AG04449 (cell line): Measurements from ENCODE around the gene FNTB.

ENCODE experiments used
- CTCF ChIA-PET: fragments of 350-600 bp; formaldehyde crosslinking; extraction: SDS; loops from one replicate; lab custom pipeline; 2021; ENCODE audit warnings: antibody characterized with exemption; lab: Yijun Ruan, JAX
- POLR2A ChIA-PET: fragments of 400-600, 350-600 bp; formaldehyde crosslinking; extraction: SDS; loops from one replicate; lab custom pipeline; 2020; ENCODE audit warnings: antibody characterized with exemption, inconsistent platforms; lab: Yijun Ruan, JAX
- DNase-seq: peaks from one replicate; pipeline ENCODE4 v3.0.0-alpha.2; 2010; ENCODE audit warnings: low read depth, low spot score
- H3K4me3 ChIP-seq: 2 replicates; pipeline ENCODE4 v1.5.1; 2011; ENCODE audit warnings: low read depth, mild to moderate bottlenecking, control low read depth, low read length
- TF ChIP-seq, protein P1 (sequence below): IDR thresholded peaks from one replicate; pipeline ENCODE4 v1.5.1; 2011; ENCODE audit warnings: mild to moderate bottlenecking, moderate library complexity, low read length, control low read depth, inconsistent platforms; ENCODE audit not compliant: insufficient read depth; ENCODE audit errors: missing control alignments

The FNTB gene

DNA sequence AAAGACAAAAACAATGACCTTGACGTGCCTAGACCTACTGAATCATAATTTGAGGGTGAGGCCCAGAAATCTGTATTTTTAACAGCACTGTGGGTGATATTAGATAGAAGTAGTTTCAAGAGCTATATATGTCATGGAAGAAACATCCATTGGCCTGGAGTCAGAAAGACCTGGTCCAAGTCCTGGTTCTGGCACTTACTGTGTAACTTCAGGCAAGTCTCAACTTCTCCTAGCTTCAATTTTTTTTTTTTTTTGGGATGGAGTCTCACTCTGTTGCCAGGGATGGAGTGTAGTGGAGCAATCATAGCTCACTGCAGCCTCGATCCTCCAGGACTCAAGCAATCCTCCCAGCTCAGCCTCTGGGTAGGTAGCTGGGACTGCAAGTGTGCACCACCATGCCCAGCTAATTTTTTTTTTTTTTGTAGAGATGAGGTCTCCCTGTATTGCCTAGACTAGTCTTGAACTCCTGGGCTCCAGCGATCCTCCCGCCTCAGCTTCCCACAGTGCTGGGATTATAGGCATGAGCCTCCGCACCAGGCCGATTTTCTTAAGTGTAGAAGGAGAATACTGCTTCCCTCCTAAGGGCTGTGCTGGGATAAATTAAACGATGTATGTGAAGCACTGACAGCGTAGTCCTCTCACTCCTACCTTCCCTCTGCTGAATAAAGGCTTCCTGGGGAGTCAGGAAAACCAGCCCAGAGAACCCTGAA lies 29.8 kb upstream of the FNTB start:
- CTCF ChIA-PET = interaction anchor here (0.7 to 1.5 kb wide), 7 partner anchors 12 to 320 kb away, joined by 3 to 4 read pairs (median 3); no protein-coding TSS in a partner anchor
- DNase-seq = no peak
- H3K4me3 ChIP-seq = no peak overlapping the region
- TF ChIP-seq, protein P1, sequence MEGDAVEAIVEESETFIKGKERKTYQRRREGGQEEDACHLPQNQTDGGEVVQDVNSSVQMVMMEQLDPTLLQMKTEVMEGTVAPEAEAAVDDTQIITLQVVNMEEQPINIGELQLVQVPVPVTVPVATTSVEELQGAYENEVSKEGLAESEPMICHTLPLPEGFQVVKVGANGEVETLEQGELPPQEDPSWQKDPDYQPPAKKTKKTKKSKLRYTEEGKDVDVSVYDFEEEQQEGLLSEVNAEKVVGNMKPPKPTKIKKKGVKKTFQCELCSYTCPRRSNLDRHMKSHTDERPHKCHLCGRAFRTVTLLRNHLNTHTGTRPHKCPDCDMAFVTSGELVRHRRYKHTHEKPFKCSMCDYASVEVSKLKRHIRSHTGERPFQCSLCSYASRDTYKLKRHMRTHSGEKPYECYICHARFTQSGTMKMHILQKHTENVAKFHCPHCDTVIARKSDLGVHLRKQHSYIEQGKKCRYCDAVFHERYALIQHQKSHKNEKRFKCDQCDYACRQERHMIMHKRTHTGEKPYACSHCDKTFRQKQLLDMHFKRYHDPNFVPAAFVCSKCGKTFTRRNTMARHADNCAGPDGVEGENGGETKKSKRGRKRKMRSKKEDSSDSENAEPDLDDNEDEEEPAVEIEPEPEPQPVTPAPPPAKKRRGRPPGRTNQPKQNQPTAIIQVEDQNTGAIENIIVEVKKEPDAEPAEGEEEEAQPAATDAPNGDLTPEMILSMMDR = no peak
- POLR2A ChIA-PET = no interaction called here

DNA sequence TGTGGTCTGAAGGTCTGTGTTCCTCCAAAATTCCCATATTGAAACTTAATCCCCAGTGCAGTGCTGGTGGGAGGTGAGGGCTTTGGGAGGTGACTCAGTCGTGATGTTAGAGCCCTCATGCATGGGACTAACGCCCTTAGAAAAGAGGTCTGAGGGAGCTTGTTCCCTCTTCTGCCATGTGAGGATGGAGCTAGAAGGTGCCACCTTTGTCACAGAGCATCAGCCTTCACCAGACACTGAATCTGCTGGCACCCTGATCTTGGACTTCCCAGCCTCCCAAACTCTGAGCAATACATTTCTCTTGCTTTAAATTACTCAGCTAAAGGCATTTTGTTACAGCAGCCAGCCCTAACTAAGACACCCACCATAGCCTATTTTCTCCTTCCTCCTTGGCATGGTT lies 28.5 kb upstream of the FNTB start:
- TF ChIP-seq, protein P1 = no peak
- CTCF ChIA-PET = no interaction called here

DNA sequence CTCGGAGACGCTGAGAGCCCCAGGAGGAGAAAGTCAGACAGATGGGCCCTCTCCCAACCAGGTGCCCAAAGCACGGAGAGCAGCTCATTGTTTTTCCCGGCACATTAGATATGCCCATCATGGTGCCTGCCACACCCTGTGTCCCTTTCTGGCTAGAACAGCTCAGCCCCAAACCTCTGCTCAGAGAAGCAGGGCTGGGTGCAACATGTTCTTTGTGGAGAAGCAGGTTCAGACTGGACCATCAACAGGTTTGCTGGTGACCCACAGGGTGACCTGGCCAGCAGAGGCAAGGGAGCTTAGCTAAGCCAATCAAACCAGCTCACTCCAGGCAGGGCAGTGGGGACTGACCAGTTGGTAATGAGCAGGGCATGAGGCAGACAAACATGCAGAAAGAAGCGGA lies 28.0 kb upstream of the FNTB start:
- ChIA-PET POLR2A (no interaction called here), CTCF (interaction anchor here (1.3 kb wide), 1 partner anchor 25 kb away, joined by 3 read pairs; no protein-coding TSS in a partner anchor)
- DNase-seq = no peak
- H3K4me3 ChIP-seq = no peak overlapping the region
- TF ChIP-seq, protein P1 = no peak

More for the DNA sequence above, 28.5 kb upstream of the FNTB start:
- POLR2A ChIA-PET = no interaction called here
- H3K4me3 ChIP-seq = no peak overlapping the region
- no peak for DNase-seq

DNA sequence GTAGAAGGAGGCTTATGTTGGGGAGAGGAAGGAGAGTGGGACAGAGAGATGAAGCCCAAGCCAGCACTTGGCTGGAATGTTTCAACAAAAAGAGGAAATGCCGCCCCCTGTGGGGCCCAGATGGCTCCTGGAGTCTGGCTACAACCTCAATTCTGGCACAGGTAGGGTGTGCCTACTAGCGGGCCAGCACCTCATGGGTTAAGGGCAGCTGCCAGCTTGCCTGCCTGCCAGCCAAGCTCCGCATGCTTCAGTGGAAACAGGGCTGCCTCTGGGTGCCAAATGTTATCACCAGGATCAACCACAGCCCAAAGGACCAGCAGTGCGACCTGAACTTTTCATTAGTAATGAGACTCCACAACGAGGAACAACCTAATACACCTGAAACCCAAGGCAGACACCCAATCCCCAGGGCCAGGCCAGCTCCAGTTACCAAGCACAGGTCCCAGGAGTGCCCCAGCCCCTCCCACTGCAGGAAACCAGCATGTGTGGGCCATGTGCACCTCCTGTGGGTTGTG lies 25.9 kb upstream of the FNTB start:
- TF ChIP-seq, protein P1 = no peak
- POLR2A ChIA-PET = no interaction called here
- H3K4me3 ChIP-seq = no peak overlapping the region
- no peak for DNase-seq
- CTCF ChIA-PET = interaction anchor here (0.6 to 0.9 kb wide), 2 partner anchors 19 to 21 kb away, joined by 3 read pairs; no protein-coding TSS in a partner anchor

DNA sequence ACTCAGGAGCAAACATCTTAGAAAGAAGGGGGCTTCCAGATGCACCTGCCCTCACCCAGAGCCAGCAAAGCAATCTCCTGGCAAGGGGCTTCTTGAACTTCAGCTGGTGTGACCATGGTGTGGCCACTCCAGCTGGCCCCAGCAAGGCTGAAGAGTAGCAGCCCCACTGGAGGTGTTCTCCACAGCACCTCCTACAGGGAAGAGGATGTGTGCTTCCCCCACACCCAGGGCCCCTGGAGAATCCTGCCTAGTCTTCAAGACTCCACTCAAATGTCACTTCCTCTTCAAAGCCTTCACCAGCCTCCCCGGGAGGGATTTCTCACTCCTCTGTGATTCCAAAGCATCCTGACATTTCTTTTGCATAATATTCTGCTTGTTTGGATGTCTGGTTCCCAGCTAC lies 23.1 kb upstream of the FNTB start:
- H3K4me3 ChIP-seq = no peak overlapping the region
- DNase-seq = no peak
- CTCF ChIA-PET = interaction anchor here (1.2 kb wide), 1 partner anchor 8 kb away, joined by 3 read pairs; no protein-coding TSS in a partner anchor
- TF ChIP-seq, protein P1 = no peak
- POLR2A ChIA-PET = no interaction called here

DNA sequence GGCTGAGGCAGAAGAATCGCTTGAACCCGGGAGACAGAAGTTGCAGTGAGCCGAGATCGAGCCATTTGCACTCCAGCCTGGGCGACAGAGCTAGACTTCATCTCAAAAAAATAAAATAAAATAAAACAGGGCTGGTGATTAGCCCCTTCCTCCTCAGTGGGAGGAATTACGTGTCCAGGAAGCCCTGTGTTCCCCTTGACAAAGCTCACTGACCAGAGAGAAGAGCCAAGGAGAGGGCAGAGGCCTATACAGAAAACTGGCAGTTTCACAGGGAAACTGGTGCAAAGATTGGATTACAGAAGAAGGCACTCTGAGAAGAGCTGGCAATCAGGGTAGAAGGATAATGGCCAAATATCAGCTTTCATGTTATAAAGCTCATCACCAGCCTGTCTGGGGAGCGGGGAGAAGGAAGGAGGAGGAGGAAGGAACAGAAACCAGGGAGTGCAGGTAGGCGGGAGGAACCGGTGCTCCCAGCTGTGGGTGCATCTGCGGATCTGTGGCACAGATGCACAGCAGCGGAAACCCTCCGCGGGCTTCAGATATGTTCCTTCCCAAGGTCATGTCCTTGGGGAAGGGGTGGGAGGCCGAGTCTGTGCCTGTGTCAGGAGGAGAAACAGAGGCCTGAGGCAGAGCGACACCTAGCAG lies 21.2 kb upstream of the FNTB start:
- TF ChIP-seq, protein P1 = no peak
- H3K4me3 ChIP-seq = no peak overlapping the region
- no peak for DNase-seq
- ChIA-PET CTCF (interaction anchor here (1.0 kb wide), 1 partner anchor 21 kb away, joined by 3 read pairs; no protein-coding TSS in a partner anchor), POLR2A (no interaction called here)
